CD8-positive, alpha-beta memory T cell (primary cell): ENCODE measurements around the gene ASTN2. TPM values are rescaled to one million over a fixed set of nuclear protein-coding genes. Genes with fewer than 3 reads are reported as not detected.

ENCODE experiments used
- CTCF ChIA-PET: fragments of 350-600 bp; sonication (Branson Sonifier 250); formaldehyde crosslinking; loops from one replicate; lab custom pipeline; 2021; ENCODE audit warnings: antibody characterized with exemption; lab: Charles Lee
- POLR2A ChIA-PET: fragments of 350-600 bp; sonication (Branson Sonifier 250); formaldehyde crosslinking; loops from one replicate; lab custom pipeline; 2021; ENCODE audit warnings: antibody characterized with exemption; lab: Charles Lee
- DNase-seq, 5 donors: peaks; one replicate each; pipeline versions ENCODE4 v3.0.0 to v3.0.0-alpha.2; 2020 to 2022; ENCODE audit warnings: mixed read lengths in 1 of 5
- H3K27ac ChIP-seq: one replicate; pipeline ENCODE4 v1.7.0; 2013; ENCODE audit warnings: low read depth, mild to moderate bottlenecking, low read length, moderate library complexity
- H3K27me3 ChIP-seq: 2 replicates; pipeline ENCODE4 v1.7.0; 2013; ENCODE audit warnings: low read length, mild to moderate bottlenecking; ENCODE audit not compliant: insufficient read depth, poor library complexity, severe bottlenecking
- H3K36me3 ChIP-seq: 2 replicates; pipeline ENCODE4 v1.7.0; 2013; ENCODE audit warnings: mild to moderate bottlenecking, low read length, moderate library complexity; ENCODE audit not compliant: insufficient read depth
- H3K4me1 ChIP-seq: 2 replicates; pipeline ENCODE4 v1.7.0; 2013; ENCODE audit warnings: mild to moderate bottlenecking, low read length, moderate library complexity; ENCODE audit not compliant: insufficient read depth
- H3K4me3 ChIP-seq: 2 replicates; pipeline ENCODE4 v1.7.0; 2013; ENCODE audit warnings: mild to moderate bottlenecking, low read length
- H3K9me3 ChIP-seq: 2 replicates; pipeline ENCODE4 v1.7.0; 2013; ENCODE audit warnings: mild to moderate bottlenecking, low read length
- H3K27ac Mint-ChIP-seq, 8 donors: one replicate each; pipeline ENCODE4 v1.8.0; 2020 to 2021; ENCODE audit warnings: mixed read lengths in 8 of 8, mild to moderate bottlenecking in 6 of 8, inconsistent platforms in 3 of 8, moderate library complexity in 3 of 8
- H3K27me3 Mint-ChIP-seq, 2 donors: one replicate each; pipeline ENCODE4 v1.8.0; 2020 to 2021; ENCODE audit warnings: mixed read lengths in 2 of 2, mild to moderate bottlenecking in 1 of 2, moderate library complexity in 1 of 2
- H3K36me3 Mint-ChIP-seq, 3 donors: one replicate each; pipeline ENCODE4 v1.8.0; 2020 to 2021; ENCODE audit warnings: mixed read lengths in 3 of 3, inconsistent platforms in 1 of 3, mild to moderate bottlenecking in 1 of 3
- H3K4me1 Mint-ChIP-seq, 3 donors: one replicate each; pipeline ENCODE4 v1.8.0; 2020 to 2021; ENCODE audit warnings: mixed read lengths in 3 of 3, inconsistent platforms in 1 of 3, mild to moderate bottlenecking in 1 of 3
- H3K4me3 Mint-ChIP-seq, 7 donors: one replicate each; pipeline ENCODE4 v1.8.0; 2020 to 2021; ENCODE audit warnings: mixed read lengths in 7 of 7, mild to moderate bottlenecking in 6 of 7, moderate library complexity in 4 of 7, inconsistent platforms in 2 of 7
- H3K9me3 Mint-ChIP-seq, 5 donors: one replicate each; pipeline ENCODE4 v1.8.0; 2020 to 2022; ENCODE audit warnings: mixed read lengths in 5 of 5, mild to moderate bottlenecking in 3 of 5, moderate library complexity in 2 of 5, inconsistent platforms in 1 of 5
- polyA plus RNA-seq: library from polyadenylated mRNA; unstranded; fragments of 300-500 nt; fragmentation: Illumina TruSeq; gene quantifications from one replicate; pipeline ENCODE4 v1.2.3, GENCODE V29; 2021
- total RNA-seq, 2 experiments: library from RNA; stranded (reverse); gene quantifications; one replicate each; pipeline ENCODE4 v1.2.3, GENCODE V29; 2021

Gene ASTN2
- total and polyA plus RNA-seq, 3 experiments from 2014 or later, result 4.1 to 4.8 (median 4.2) TPM

- H3K4me1 Mint-ChIP-seq, result no peaks in the 10 kb centered on the region
- no peaks in the 10 kb centered on the region for H3K36me3 ChIP-seq
- peak overlapping the region; percentile 60 for H3K27ac ChIP-seq
- peaks cover 4 to 33% (median 14%) of the 10 kb centered on the region in 3 donors for H3K36me3 Mint-ChIP-seq
- H3K4me3 ChIP-seq, result no peak overlapping the region
- no peak overlapping the region for H3K27ac Mint-ChIP-seq
- H3K9me3 ChIP-seq, result no peaks in the 10 kb centered on the region
- H3K4me3 Mint-ChIP-seq, result no peak overlapping the region
- no peak for DNase-seq
- no peaks in the 10 kb centered on the region for H3K4me1 ChIP-seq
- no peaks in the 10 kb centered on the region for H3K27me3 ChIP-seq
- H3K27me3 Mint-ChIP-seq, result peaks cover 0 to 2% of the 10 kb centered on the region in 2 donors
- ChIA-PET CTCF (no interaction called here), POLR2A (no interaction called here)
- peaks cover 0 to 3% (median 0%) of the 10 kb centered on the region in 5 donors for H3K9me3 Mint-ChIP-seq
These were observed 943.6 kb downstream of the ASTN2 start for GRCh38 chr9:116471093-116471906.

- Mint-ChIP-seq H3K27me3 (no peaks in the 10 kb centered on the region), H3K9me3 (no peaks in the 10 kb centered on the region), H3K27ac (peak overlapping the region in 1 of 8 donors; percentile 12), H3K36me3 (peaks cover 4 to 20% (median 5%) of the 10 kb centered on the region in 3 donors), H3K4me1 (no peaks in the 10 kb centered on the region), H3K4me3 (no peak overlapping the region)
- DNase-seq, result no peak
- no peaks in the 10 kb centered on the region for H3K9me3 ChIP-seq
- no peaks in the 10 kb centered on the region for H3K27me3 ChIP-seq
- no peak overlapping the region for H3K27ac ChIP-seq
- H3K4me1 ChIP-seq, result no peaks in the 10 kb centered on the region
- no peak overlapping the region for H3K4me3 ChIP-seq
- POLR2A ChIA-PET, result no interaction called here
- no peaks in the 10 kb centered on the region for H3K36me3 ChIP-seq
- CTCF ChIA-PET, result no interaction called here
These were observed 945.9 kb downstream of the ASTN2 start for GRCh38 chr9:116468793-116469527.

DNA sequence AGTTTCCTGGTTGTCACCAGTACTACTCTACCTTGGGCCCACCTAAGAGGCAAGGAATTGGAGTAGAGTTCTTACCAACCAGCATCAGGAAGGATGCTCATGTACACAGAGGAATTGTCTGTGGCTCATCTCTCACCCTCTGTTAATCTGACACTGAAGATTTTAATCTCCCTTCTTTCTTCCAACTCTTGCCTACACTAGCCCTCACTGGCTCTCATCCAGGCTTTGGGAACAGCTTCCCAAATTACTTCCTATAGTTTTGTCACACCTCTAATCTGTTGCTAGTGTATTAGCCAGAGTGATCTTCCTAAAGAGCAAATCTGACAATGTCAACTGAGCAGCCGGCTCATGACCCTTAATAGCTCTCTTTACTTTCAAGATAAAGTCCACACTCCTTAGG, 946.5 kb downstream of the ASTN2 start:
- CTCF ChIA-PET, result no interaction called here
- Histone ChIP-seq H3K4me1 (no peaks in the 10 kb centered on the region), H3K9me3 (no peaks in the 10 kb centered on the region), H3K4me3 (no peak overlapping the region), H3K27me3 (no peaks in the 10 kb centered on the region), H3K27ac (no peak overlapping the region), H3K36me3 (no peaks in the 10 kb centered on the region)
- peaks cover 4 to 19% (median 5%) of the 10 kb centered on the region in 3 donors for H3K36me3 Mint-ChIP-seq
- H3K4me1 Mint-ChIP-seq, result no peaks in the 10 kb centered on the region
- no peaks in the 10 kb centered on the region for H3K9me3 Mint-ChIP-seq
- no peak for DNase-seq
- no peak overlapping the region for H3K4me3 Mint-ChIP-seq
- POLR2A ChIA-PET, result no interaction called here
- H3K27me3 Mint-ChIP-seq, result no peaks in the 10 kb centered on the region
- no peak overlapping the region for H3K27ac Mint-ChIP-seq

- H3K27me3 Mint-ChIP-seq, result no peaks in the 10 kb centered on the region
- DNase-seq, result no peak
- no peak overlapping the region for H3K4me3 ChIP-seq
- H3K4me1 ChIP-seq, result no peaks in the 10 kb centered on the region
- H3K9me3 ChIP-seq, result no peaks in the 10 kb centered on the region
- H3K4me3 Mint-ChIP-seq, result no peak overlapping the region
- H3K9me3 Mint-ChIP-seq, result no peaks in the 10 kb centered on the region
- CTCF ChIA-PET, result no interaction called here
- no peaks in the 10 kb centered on the region for H3K27me3 ChIP-seq
- peaks cover under 1 to 14% (median 2%) of the 10 kb centered on the region in 3 donors for H3K36me3 Mint-ChIP-seq
- no peaks in the 10 kb centered on the region for H3K4me1 Mint-ChIP-seq
- POLR2A ChIA-PET, result no interaction called here
- no peak overlapping the region for H3K27ac Mint-ChIP-seq
- H3K36me3 ChIP-seq, result no peaks in the 10 kb centered on the region
- H3K27ac ChIP-seq, result no peak overlapping the region
These were observed 947.0 kb downstream of the ASTN2 start for GRCh38 chr9:116467740-116468351.

- no peak overlapping the region for H3K4me3 Mint-ChIP-seq
- CTCF ChIA-PET, result no interaction called here
- Histone ChIP-seq H3K4me3 (no peak overlapping the region), H3K27ac (peak overlapping the region; percentile 73), H3K27me3 (no peaks in the 10 kb centered on the region), H3K36me3 (no peaks in the 10 kb centered on the region), H3K9me3 (no peaks in the 10 kb centered on the region), H3K4me1 (no peaks in the 10 kb centered on the region)
- no peak for DNase-seq
- no peaks in the 10 kb centered on the region for H3K4me1 Mint-ChIP-seq
- no peak overlapping the region for H3K27ac Mint-ChIP-seq
- POLR2A ChIA-PET, result no interaction called here
- peaks cover 0 to 5% (median 2%) of the 10 kb centered on the region in 3 donors for H3K36me3 Mint-ChIP-seq
- H3K27me3 Mint-ChIP-seq, result no peaks in the 10 kb centered on the region
- H3K9me3 Mint-ChIP-seq, result no peaks in the 10 kb centered on the region
These were observed 948.3 kb downstream of the ASTN2 start for GRCh38 chr9:116466271-116467235.

DNA sequence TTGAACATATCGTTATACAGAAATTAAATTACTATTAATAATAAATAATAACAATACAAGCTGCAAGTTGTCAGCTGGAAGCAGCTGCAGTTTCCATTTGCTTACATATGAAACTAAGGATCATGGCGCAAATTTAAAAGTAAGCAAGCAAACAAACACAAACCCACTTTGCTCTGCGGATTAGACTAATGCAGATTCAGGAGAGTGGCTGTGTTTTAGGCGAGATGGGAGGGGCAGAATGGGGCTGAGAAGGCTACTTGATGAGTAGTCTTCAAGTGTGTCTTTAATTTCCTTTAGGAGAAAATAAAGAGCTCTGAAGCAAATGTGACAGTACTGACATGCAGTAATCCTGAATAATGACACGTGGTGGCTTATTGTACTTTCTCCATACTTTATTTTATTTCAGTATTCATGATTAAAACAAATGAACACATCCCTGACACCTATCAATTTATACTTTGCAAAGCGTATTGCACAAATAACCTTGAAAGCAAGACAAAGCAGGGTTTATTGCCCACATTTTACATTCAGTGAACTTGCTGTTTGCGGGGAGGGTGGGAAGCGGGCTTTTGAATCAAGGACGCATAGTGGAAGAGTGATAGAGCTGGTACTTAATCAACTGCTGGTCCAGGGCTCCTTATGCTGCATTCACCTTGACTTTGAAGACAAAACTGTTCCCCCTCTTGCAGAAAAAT, 949.1 kb downstream of the ASTN2 start:
- Mint-ChIP-seq H3K4me3 (no peak overlapping the region), H3K27me3 (no peaks in the 10 kb centered on the region), H3K4me1 (no peaks in the 10 kb centered on the region), H3K36me3 (peaks cover 0 to 5% (median 2%) of the 10 kb centered on the region in 3 donors), H3K9me3 (no peaks in the 10 kb centered on the region), H3K27ac (no peak overlapping the region)
- ChIA-PET CTCF (no interaction called here), POLR2A (no interaction called here)
- Histone ChIP-seq H3K9me3 (no peaks in the 10 kb centered on the region), H3K27me3 (no peaks in the 10 kb centered on the region), H3K36me3 (no peaks in the 10 kb centered on the region), H3K4me3 (no peak overlapping the region), H3K27ac (peak overlapping the region; percentile 73), H3K4me1 (no peaks in the 10 kb centered on the region)
- no peak for DNase-seq

GRCh38 chr9:116464987-116465571, 949.8 kb downstream of the ASTN2 start:
- Histone ChIP-seq H3K9me3 (no peaks in the 10 kb centered on the region), H3K27ac (peak overlapping the region; percentile 73), H3K36me3 (no peaks in the 10 kb centered on the region), H3K4me1 (no peaks in the 10 kb centered on the region), H3K27me3 (no peaks in the 10 kb centered on the region), H3K4me3 (no peak overlapping the region)
- no peak for DNase-seq
- H3K4me3 Mint-ChIP-seq, result no peak overlapping the region
- H3K9me3 Mint-ChIP-seq, result no peaks in the 10 kb centered on the region
- H3K4me1 Mint-ChIP-seq, result no peaks in the 10 kb centered on the region
- H3K27me3 Mint-ChIP-seq, result no peaks in the 10 kb centered on the region
- peaks cover 0 to 5% (median 0%) of the 10 kb centered on the region in 3 donors for H3K36me3 Mint-ChIP-seq
- ChIA-PET POLR2A (no interaction called here), CTCF (no interaction called here)
- no peak overlapping the region for H3K27ac Mint-ChIP-seq
